HG03139 (cell line): ENCODE measurements around the gene DLG5.

Experiments used
- ATAC-seq: cut with Tn5 transposase; IDR thresholded peaks from one replicate; pipeline ENCODE4 v1.9.1; 2021; ENCODE audit not compliant: unreplicated experiment

DLG5 gene

DNA sequence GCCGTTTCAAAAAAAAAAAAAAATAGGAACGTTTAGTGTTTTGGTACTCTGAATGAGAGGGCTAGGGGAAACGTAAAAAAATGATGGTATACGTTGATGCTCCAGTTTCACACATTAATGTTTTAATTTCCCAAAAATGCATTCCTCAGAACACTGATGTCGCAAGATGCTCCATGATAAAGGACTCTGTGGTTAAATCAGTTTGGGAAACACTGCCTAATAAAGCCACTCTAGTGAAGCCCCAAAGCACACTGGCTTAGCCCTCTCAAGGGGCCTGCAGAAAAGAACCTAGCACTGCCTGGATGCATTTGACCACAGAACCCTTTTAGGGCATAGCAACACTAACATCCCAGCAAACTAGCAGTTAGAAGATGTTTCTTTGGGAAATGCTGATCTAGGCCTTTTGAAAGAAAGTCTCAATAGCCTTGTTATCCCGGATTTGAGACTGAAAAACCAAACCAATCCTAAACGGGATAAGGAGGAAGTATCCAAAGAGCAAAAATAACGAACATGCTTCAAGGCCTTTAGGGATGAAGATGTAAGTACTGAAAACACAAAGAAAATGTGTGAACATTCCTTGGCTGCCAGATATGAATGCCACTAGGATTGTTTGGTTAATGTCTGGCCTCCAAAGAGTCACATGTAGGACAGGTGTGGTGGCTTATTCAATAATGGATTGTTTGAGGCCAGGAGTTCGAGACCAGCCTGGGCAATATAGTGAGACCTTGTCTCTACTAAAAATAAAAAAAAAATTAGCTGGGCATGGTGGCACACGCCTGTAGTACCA lies 11.0 kb downstream of the DLG5 start:
- no peak for ATAC-seq

DNA sequence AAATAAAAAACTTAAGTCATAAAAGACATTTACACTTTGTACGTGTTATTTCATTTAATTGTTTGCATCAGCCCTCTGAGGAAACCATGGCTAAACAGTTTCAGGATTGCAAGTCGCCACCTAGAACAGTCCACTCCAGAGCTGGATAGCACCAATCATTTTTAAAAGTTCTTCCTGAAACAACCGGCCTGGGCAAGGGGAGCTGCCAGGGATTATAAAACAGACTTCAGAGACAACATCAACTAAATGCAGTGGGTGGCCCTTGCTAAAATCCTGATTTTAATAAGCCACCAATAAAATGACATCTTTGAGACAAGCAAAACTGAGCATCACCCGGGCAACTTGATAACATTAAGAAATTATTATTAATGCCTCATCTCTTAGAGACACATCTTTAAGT lies 13.5 kb downstream of the DLG5 start:
- ATAC-seq = no peak

- ATAC-seq = no peak
These were observed 14.0 kb downstream of the DLG5 start for GRCh38 chr10:77912576-77912975.

- ATAC-seq = no peak
These were observed 14.9 kb downstream of the DLG5 start for GRCh38 chr10:77911535-77912123.

GRCh38 chr10:77910524-77911145 lies 15.9 kb downstream of the DLG5 start:
- no peak for ATAC-seq

DNA sequence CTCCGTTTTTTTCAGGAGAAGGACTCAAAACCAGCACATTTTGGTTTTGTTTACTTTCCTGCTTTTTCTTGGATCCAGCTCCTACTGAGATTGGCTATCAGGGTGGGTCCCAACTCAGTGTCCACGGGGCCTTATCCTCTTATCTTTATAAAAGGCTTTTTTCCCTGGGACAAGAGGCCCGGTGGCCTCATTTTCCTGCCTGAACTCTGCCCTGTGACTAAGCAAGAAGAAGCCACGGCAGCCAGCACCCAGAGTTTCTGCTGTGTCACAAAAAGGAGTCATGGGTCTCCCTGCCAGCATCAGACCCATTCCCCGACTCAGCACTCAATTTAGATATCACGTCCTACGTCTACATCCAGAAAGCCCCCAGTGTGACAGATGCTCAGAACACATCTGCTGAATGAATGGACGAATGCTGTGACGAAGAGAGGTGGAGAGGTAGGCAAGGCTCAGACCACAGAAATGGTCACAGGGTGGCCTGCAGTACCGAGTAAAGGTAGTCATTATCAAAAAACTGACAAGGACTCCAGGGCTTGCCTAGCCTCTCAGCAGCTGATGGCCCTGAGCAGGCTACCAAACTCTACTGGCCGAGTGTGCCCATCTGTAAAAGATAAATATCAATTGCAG lies 16.7 kb downstream of the DLG5 start:
- no peak for ATAC-seq

DNA sequence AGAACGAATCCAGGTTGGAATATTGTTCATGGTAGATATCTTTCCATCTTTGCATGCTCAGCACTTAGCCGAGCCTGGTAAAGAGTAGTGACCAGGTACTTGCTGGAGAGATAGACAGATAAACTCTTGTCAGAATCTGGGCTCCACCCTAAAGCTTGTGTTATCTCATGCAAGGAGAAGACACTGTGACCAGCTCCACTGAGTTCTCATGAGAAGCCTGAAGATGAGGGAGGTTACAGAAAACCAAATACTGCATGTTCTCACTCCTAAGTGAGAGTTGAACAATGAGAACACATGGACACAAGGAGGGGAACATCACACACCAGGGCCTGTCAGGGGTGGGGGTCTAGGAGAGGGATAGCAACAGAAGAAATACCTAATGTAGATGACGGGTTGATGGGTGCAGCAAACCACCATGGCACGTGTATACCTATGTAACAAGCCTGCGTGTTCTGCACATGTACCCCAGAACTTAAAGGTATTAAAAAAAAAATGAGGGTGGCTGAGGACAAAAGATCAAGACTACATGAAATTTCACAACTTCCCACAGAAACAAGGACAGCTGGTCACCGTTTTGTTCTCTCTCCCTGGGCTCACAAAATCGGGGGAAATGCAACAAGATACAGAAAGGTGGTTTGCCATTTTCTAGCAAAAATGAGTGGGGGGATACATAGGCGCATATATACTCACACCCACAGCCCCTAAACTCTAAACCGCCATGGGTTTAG lies 17.4 kb downstream of the DLG5 start:
- no peak for ATAC-seq

DNA sequence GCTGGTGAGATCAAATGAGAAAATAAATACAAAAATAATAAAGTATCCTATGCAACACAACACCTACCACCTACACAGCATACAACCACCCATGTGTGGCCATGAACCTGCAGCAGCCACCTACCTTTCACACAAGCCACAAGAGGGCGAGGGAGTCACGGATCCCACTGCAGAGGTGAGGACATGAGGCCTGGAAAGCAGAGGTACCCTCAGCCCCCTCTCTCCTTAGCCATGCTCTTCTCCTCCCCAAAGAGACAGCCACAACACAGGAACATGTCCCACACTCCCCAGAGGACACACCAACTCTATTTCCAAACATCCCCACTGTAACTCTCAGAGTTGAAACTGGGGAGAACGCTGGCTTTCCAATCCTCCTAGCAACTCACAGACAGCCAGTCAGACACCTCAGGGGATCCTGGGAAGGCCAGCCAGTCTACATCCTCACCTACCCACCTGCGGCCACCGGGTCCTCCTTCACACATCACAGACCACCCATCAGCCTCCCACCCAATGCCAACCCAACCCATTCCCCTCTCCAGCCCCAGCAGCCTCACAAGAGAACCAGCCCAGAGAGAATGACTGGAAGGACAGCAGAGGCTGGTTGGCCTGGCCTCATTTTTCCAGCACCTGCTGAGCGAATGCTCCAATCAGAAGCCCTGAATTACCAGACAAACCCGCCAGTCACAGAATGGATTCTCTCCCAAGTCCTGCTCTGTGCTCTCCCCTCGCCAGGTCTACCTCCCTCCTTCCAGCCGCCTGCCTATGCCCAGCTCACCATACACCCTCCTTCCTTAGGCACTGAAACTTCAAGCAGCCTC lies 18.4 kb downstream of the DLG5 start:
- ATAC-seq = no peak

DNA sequence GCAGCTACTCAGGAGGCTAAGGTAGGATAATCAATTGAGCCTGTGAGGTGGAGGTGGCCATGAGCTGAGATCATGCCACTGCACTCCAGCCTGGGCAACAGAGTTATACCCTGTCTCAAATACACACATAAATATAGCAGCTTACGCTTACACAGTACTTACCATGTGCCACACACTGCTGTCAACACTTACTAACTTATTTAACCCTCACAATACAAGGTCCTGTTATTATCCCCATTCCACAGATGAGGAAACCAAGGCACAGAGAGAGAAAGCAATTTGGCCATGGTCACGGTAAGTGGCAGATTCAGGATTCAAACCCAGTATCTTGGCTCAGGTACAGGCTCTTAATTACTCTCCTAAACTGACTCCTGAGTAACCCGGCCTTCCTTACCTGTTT lies 19.1 kb downstream of the DLG5 start:
- ATAC-seq = no peak

DNA sequence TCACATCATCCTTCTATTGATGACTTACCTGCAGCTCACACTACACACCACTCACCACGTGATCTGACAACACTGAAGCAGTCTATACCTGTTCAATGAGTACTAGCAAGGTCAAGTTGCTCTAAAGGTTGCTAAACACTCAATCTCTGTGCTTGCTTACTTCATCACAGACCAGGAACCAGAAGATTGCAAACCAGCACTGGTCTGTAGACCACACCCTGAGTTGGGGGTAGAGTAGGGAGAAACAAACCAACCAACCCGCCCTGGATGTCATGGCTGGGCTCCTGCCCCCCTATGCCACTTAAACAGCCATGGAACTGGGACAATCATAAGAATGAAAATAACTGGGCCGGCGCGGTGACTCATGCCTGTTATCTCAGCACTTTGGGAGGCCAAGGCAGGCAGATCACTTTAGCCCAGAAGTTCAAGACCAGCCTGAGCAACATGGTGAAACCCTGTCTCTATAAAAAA lies 19.6 kb downstream of the DLG5 start:
- no peak for ATAC-seq

DNA sequence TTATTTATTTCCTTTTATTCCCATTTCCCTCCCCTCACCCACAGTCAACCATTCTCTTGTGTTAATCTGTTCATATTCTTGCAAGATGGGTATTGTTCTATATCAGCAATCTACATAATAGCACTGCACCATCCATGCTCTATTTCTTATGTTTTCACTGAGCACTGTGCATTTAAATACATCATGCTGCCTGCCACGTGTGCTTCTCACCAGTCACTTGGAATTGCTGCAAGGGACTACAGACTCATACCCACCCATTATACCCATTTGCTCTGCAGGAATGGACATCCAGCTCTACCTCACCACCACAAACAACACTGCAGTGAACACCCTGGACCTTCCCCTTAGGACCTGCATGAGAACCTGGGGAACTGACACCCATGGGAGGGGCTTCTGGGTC lies 20.8 kb downstream of the DLG5 start:
- no peak for ATAC-seq

DNA sequence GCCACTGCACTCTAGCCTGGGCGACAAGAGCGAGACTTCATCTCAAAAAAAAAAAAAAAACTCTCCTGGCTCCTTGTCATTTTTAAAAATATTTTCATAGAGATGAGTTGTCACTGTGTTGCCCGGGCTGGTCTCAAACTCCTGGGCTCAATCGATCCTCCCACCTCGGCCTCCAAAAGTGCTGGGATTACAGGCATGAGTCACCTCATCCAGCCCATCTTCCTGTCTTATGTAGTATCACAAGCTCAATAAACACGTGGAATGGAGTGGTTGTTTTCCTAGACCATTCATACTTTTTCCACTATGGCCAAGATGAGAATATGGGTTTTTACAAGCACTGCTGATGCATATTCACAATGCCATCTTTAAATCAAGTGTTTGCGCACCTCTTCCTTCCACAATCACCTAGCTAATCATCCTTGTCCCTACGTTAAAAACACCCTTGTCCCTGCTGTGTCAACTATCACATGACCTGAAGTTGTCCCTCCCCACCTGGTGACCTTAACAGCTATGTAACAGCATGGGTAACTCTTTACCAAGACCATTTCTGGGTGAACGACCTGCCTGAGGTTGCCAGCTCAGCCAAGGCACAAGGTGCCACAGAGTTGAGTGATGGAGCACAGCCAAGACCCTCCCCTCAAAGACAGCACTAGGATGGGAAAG lies 21.3 kb downstream of the DLG5 start:
- ATAC-seq = no peak

GRCh38 chr10:77904100-77904840 lies 22.3 kb downstream of the DLG5 start:
- ATAC-seq = no peak

DNA sequence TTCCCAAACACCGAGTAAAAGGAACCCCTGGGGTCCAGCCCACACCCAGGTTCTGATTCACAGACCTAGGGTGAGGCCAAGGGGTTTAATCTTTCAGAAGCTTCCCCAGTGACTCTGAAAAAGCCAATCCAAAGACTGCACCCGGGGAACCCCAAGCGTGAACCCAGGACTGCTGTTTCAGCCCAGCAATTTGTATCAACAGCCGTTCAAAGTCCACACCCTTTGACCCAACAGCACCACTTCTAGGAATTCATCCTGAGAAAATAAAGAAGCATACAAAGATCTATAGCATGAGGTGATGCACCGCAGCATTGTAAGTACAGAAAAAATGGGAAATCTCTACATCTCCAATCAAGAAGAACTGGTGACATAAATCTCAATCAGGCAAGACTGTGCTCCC lies 24.4 kb downstream of the DLG5 start:
- ATAC-seq = no peak

DNA sequence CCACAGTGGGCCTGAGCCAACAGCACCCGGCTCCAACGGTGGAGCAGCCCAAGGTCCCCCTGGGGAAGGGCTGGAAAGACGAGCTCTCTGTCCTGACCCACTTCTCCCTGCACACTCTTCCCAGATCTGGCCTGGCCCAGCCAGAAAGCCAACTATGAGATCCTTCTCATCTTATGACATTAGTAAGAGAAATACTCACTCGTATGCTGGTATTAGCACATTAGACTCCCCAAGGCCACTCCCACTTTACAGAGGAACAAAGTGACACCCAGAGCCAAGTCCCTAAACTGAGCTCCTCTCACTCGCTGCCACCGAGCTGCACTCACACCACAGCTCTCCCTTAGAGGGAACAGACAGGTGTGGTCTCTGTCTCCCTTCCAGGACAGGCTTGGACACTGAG lies 24.8 kb downstream of the DLG5 start:
- no peak for ATAC-seq

GRCh38 chr10:77899690-77900089 lies 26.9 kb downstream of the DLG5 start:
- ATAC-seq = no peak

DNA sequence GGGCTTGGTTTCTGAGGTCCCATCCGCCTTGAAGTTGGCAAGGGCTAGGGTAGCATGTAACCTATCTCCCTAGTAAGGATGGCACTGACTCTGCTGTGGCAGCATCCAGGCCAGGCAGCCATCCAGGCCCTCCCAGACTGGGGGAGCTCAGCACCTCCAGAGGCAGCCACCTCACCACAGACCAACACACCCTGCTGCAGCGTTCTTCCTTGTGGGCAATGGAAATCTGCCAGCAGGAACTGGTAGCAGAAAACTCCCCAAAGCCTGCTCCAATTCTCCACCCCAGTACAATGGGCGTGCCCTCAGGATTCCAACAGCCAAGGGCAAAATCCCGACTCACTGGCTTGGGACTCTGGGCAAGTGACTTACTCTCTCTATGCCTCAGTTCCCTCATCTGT lies 27.5 kb downstream of the DLG5 start:
- no peak for ATAC-seq

GRCh38 chr10:77898323-77899079 lies 28.1 kb downstream of the DLG5 start:
- no peak for ATAC-seq
